Esophagus muscularis mucosa (tissue), 4 donors: Measurements from ENCODE around the gene RSPH10B2. TPM values are rescaled to one million over a fixed set of nuclear protein-coding genes. Genes with fewer than 3 reads are reported as not detected.
A peak's percentile ranks its signal among the peaks of the same experiment; 100 is the strongest.
"Not testable (repeated sequence)": the region's sequence is repeated elsewhere in the genome, so short reads cannot be mapped to it uniquely, and the experiment has no call there.

Source experiments
- DNase-seq: peaks from one replicate; pipeline ENCODE4 v3.0.0-alpha.2; 2017; ENCODE audit errors: extremely low spot score
- H3K27ac ChIP-seq, 4 donors: fragments of 200-600 bp; sonication (generic); replicated peaks in 1 of 4; 1 replicate in 3 of 4; 2 replicates in 1 of 4; pipeline ENCODE4 v1.5.1; 2016 to 2019; ENCODE audit warnings: mild to moderate bottlenecking in 1 of 4
- H3K27me3 ChIP-seq, 4 donors: fragments of 200-600 bp; sonication (generic); one replicate each; pipeline versions ENCODE4 v1.5.1 to v1.6.0; 2016 to 2019
- H3K36me3 ChIP-seq, 4 donors: fragments of 200-600 bp; sonication (generic); one replicate each; pipeline ENCODE4 v1.5.1; 2016 to 2019
- H3K4me1 ChIP-seq, 4 donors: fragments of 200-600 bp; sonication (generic); one replicate each; pipeline ENCODE4 v1.5.1; 2016 to 2019
- H3K4me3 ChIP-seq, 4 donors: fragments of 200-600 bp; sonication (generic); 1 replicate in 2 of 4; 2 replicates in 2 of 4; pipeline ENCODE4 v1.5.1; 2016 to 2019; ENCODE audit warnings: mild to moderate bottlenecking in 4 of 4, moderate library complexity in 1 of 4
- H3K9me3 ChIP-seq, 4 donors: fragments of 200-600 bp; sonication (generic); 1 replicate in 3 of 4; 2 replicates in 1 of 4; pipeline ENCODE4 v1.5.1; 2016 to 2019
- EP300 ChIP-seq: sonication (generic); formaldehyde crosslinking; IDR thresholded peaks from one replicate; pipeline ENCODE4 v1.6.1; 2017; ENCODE audit warnings: antibody characterized with exemption
- POLR2A ChIP-seq: fragments of 450-650 bp; IDR thresholded peaks from one replicate; pipeline ENCODE4 v1.6.1; 2017; ENCODE audit warnings: antibody characterized with exemption, moderate library complexity, mild to moderate bottlenecking, low read depth
- POLR2AphosphoS5 ChIP-seq, 2 donors: sonication (generic); formaldehyde crosslinking; IDR thresholded peaks; one replicate each; pipeline ENCODE4 v1.6.1; 2017; ENCODE audit warnings: antibody characterized with exemption in 2 of 2
- WGBS: methylation state at CpG from one replicate; pipeline ENCODE4 v1.1.5; 2018; 5-methylcytosine and 5-hydroxymethylcytosine counted together
- intact Hi-C: fragments of 100-400 bp; cut with DNase I; formaldehyde crosslinking; loops from one replicate; pipeline ENCODE4 v1.15.1; 2023
- total RNA-seq, 4 donors: library from RNA; depleted of rRNA; stranded (reverse); fragments of >200 nt; gene quantifications; one replicate each; pipeline versions ENCODE4 v1.1.0 to v1.2.1, GENCODE V29; 2016
- TF ChIP-seq, protein P1 (sequence below), 3 experiments: fragments of 200-600 bp in 2 of 3; fragments of 450-650 bp in 1 of 3; sonication (generic) in 2 of 3; IDR thresholded peaks; one replicate each; pipeline ENCODE4 v1.5.1; 2017 to 2019; ENCODE audit warnings: antibody characterized with exemption in 3 of 3, mild to moderate bottlenecking in 2 of 3, moderate library complexity in 1 of 3

Gene RSPH10B2
- under 1 TPM in 1 of 4 donors, not detected in 3; 0.26 TPM for total RNA-seq

- intact Hi-C loops, H3K4me1 ChIP-seq, H3K36me3 ChIP-seq, H3K27me3 ChIP-seq, DNase-seq, H3K27ac ChIP-seq, H3K9me3 ChIP-seq: not testable (repeated sequence)
- WGBS: no CpG with 5 or more reads among the region's 38 CpGs
- H3K4me3 ChIP-seq: peak within 1 kb of the TSS in 2 of 4 donors; percentile 16 to 29
These were observed at the start of gene RSPH10B2 for GRCh38 chr7:6753964-6754363. TSS of gene RSPH10B2 (plus strand) at chr7:6754103. CDS start at chr7:6757678, 3,575 bp downstream.

GRCh38 chr7:6705959-6706665 is 47.8 kb upstream of the RSPH10B2 start:
- no peaks in the 10 kb centered on the region for H3K27me3 ChIP-seq
- intact Hi-C loops: loop anchor here (5.0 kb wide), 1 partner anchor 69 kb away; the partner anchor contains the start of gene ZNF316
- H3K36me3 ChIP-seq: peaks cover 16 to 32% (median 21%) of the 10 kb centered on the region in 4 donors
- TF ChIP-seq, protein P1, sequence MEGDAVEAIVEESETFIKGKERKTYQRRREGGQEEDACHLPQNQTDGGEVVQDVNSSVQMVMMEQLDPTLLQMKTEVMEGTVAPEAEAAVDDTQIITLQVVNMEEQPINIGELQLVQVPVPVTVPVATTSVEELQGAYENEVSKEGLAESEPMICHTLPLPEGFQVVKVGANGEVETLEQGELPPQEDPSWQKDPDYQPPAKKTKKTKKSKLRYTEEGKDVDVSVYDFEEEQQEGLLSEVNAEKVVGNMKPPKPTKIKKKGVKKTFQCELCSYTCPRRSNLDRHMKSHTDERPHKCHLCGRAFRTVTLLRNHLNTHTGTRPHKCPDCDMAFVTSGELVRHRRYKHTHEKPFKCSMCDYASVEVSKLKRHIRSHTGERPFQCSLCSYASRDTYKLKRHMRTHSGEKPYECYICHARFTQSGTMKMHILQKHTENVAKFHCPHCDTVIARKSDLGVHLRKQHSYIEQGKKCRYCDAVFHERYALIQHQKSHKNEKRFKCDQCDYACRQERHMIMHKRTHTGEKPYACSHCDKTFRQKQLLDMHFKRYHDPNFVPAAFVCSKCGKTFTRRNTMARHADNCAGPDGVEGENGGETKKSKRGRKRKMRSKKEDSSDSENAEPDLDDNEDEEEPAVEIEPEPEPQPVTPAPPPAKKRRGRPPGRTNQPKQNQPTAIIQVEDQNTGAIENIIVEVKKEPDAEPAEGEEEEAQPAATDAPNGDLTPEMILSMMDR (IDR thresholded peaks at IDR 0.05): no peak
- no peak for TF ChIP-seq POLR2A
- TF ChIP-seq POLR2AphosphoS5 (IDR thresholded peaks at IDR 0.05): no peak
- no peak for TF ChIP-seq EP300
- peak overlapping the region; percentile 88 to 100 (median 96) for H3K4me3 ChIP-seq
- no peak for DNase-seq
- H3K9me3 ChIP-seq: peaks cover 0 to 10% (median 1%) of the 10 kb centered on the region in 4 donors
- WGBS: under 1% methylated on average over 34 of the region's 47 CpGs
- H3K4me1 ChIP-seq: peaks cover 35 to 45% (median 37%) of the 10 kb centered on the region in 4 donors
- H3K27ac ChIP-seq: peak overlapping the region; percentile 89 to 94 (median 92)

DNA sequence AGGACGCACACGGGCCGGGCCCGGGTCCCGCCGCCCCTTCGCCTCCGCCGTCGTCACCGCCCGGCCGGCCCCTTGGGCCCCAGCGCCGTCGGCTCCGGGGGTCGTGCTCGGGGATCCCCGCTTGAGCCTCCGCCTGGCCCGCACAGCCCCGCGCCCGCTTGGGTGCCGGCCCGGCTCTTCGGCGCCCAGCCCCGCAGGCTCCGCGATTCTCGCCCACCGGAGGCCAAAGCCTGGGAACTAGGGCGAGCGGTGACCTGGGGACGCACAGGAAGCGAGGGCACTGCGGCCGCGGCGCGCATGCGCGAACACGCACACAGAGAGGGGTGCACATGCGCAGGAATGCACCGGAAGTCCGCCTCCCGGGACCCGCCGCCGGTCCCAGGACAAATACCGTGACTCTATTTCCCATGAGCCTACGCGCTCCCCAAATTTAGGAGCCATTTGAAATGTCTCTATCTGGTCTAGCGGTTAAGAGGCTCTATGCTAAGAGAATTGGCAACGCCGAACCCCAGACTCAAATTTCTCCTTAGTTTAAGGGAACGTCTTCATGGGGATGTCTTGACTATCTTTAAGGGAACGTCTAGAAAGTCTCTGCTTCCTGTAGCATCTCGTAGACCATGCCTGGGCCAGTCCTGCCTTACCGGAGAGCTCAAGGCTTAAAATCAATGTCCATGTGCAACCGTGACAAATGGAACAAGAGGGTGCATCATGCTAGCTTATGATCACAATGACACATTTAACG is 47.1 kb upstream of the RSPH10B2 start, which contains the start of gene ZNF12:
Gene ZNF12, minus strand, starts transcription at position 282 of the 742 bp plus-strand sequence. CDS start 1,774 bp downstream, outside the sequence.
- DNase-seq: peak; percentile 99
- TF ChIP-seq POLR2AphosphoS5 (IDR thresholded peaks at IDR 0.05) (peak; percentile 91 to 97), EP300 (no peak), POLR2A (no peak)
- TF ChIP-seq, protein P1 (IDR thresholded peaks at IDR 0.05): peak in 1 of 3 experiments; percentile 16
- peaks cover 10 to 24% (median 16%) of the 10 kb centered on the region in 4 donors for H3K36me3 ChIP-seq
- 2% methylated on average over 50 of the region's 65 CpGs for WGBS
- H3K4me3 ChIP-seq: peak within 1 kb of the TSS; percentile 88 to 100 (median 96)
- H3K9me3 ChIP-seq: peaks cover 0 to 3% (median 0%) of the 10 kb centered on the region in 4 donors
- intact Hi-C loops: loop anchor here (5.0 kb wide), 1 partner anchor 70 kb away; the partner anchor contains the start of gene ZNF316
- H3K27ac ChIP-seq: peak within 1 kb of the TSS; percentile 89 to 94 (median 92)
- H3K27me3 ChIP-seq: no peaks in the 10 kb centered on the region
- peaks cover 34 to 45% (median 37%) of the 10 kb centered on the region in 4 donors for H3K4me1 ChIP-seq

GRCh38 chr7:6708304-6708703 is 45.6 kb upstream of the RSPH10B2 start:
- TF ChIP-seq POLR2A: no peak
- TF ChIP-seq POLR2AphosphoS5 (IDR thresholded peaks at IDR 0.05): no peak
- no peak for TF ChIP-seq EP300
- TF ChIP-seq, protein P1 (IDR thresholded peaks at IDR 0.05): no peak
- WGBS: 82% methylated on average over 3 of the region's 3 CpGs
- H3K4me3 ChIP-seq: no peak overlapping the region
- peaks cover 10 to 16% (median 10%) of the 10 kb centered on the region in 4 donors for H3K36me3 ChIP-seq
- no peak overlapping the region for H3K27ac ChIP-seq
- H3K27me3 ChIP-seq: no peaks in the 10 kb centered on the region
- no peak for DNase-seq
- intact Hi-C loops: loop anchor here (5.0 kb wide), 1 partner anchor 71 kb away; the partner anchor contains the start of gene ZNF316
- peaks cover 27 to 39% (median 32%) of the 10 kb centered on the region in 4 donors for H3K4me1 ChIP-seq
- H3K9me3 ChIP-seq: no peaks in the 10 kb centered on the region
